GM18861 (cell line): ENCODE results near the gene GALNT7.
"Not testable (repeated sequence)": the region's sequence is repeated elsewhere in the genome, so short reads cannot be mapped to it uniquely, and the experiment has no call there.

Source experiments
- ATAC-seq: cut with Tn5 transposase; IDR thresholded peaks from one replicate; pipeline ENCODE4 v1.9.1; 2021; ENCODE audit not compliant: unreplicated experiment

Gene GALNT7

GRCh38 chr4:173192375-173193162 lies 24.0 kb downstream of the GALNT7 start:
- ATAC-seq, result no peak

- ATAC-seq, result no peak
Measured at GRCh38 chr4:173194157-173194556, 25.5 kb downstream of the GALNT7 start.

GRCh38 chr4:173195109-173195508 lies 26.5 kb downstream of the GALNT7 start:
- peak; percentile 32 for ATAC-seq

GRCh38 chr4:173199553-173199952 lies 30.9 kb downstream of the GALNT7 start:
- no peak for ATAC-seq

GRCh38 chr4:173200103-173200884 lies 31.7 kb downstream of the GALNT7 start:
- ATAC-seq, result no peak

- no peak for ATAC-seq
Measured at GRCh38 chr4:173202395-173202794, 33.8 kb downstream of the GALNT7 start.

- ATAC-seq, result no peak
Measured at GRCh38 chr4:173205656-173206055, 37.0 kb downstream of the GALNT7 start.

GRCh38 chr4:173208420-173208819 lies 39.8 kb downstream of the GALNT7 start:
- no peak for ATAC-seq

GRCh38 chr4:173211222-173211621 lies 42.6 kb downstream of the GALNT7 start:
- no peak for ATAC-seq

GRCh38 chr4:173211838-173212237 lies 43.2 kb downstream of the GALNT7 start:
- no peak for ATAC-seq

- no peak for ATAC-seq
Measured at GRCh38 chr4:173212379-173212778, 43.8 kb downstream of the GALNT7 start.

- ATAC-seq, result no peak
Measured at GRCh38 chr4:173213296-173213695, 44.7 kb downstream of the GALNT7 start.

GRCh38 chr4:173214231-173214630 lies 45.6 kb downstream of the GALNT7 start:
- ATAC-seq, result no peak

GRCh38 chr4:173214661-173215060 lies 46.0 kb downstream of the GALNT7 start:
- no peak for ATAC-seq

GRCh38 chr4:173217075-173217474 lies 48.5 kb downstream of the GALNT7 start:
- ATAC-seq, result no peak

- ATAC-seq, result no peak
Measured at GRCh38 chr4:173217727-173218126, 49.1 kb downstream of the GALNT7 start.

- no peak for ATAC-seq
Measured at GRCh38 chr4:173218411-173219125, 50.0 kb downstream of the GALNT7 start.

GRCh38 chr4:173219126-173219437 lies 50.5 kb downstream of the GALNT7 start:
- ATAC-seq, result not testable (repeated sequence)

- ATAC-seq, result no peak
Measured at GRCh38 chr4:173223743-173224142, 55.1 kb downstream of the GALNT7 start.

GRCh38 chr4:173226401-173226888 lies 57.8 kb downstream of the GALNT7 start:
- no peak for ATAC-seq

GRCh38 chr4:173227756-173228155 lies 59.1 kb downstream of the GALNT7 start:
- ATAC-seq, result no peak

GRCh38 chr4:173230062-173230461 lies 61.5 kb downstream of the GALNT7 start:
- ATAC-seq, result peak; percentile 63
